GM13976 (cell line): Measurements from ENCODE around the gene GALK1.

Experiments used
- DNase-seq: peaks from one replicate; pipeline ENCODE4 v3.0.0; 2012; ENCODE audit warnings: low spot score
- in situ Hi-C: fragments of 300-500 bp; cut with MboI; formaldehyde crosslinking; loops from one replicate; pipeline ENCODE4 v1.12.0; 2022; ENCODE audit warnings: low sequenced_read_pairs, mixed read lengths, inconsistent platforms; ENCODE audit not compliant: unreplicated experiment
- TF ChIP-seq, protein P1 (sequence below): IDR thresholded peaks from 2 replicates; pipeline ENCODE4 v1.5.1; 2012; ENCODE audit warnings: borderline replicate concordance, mild to moderate bottlenecking; ENCODE audit not compliant: insufficient read depth; ENCODE audit errors: extremely low read depth, missing control alignments, control extremely low read depth

GALK1 gene

DNA sequence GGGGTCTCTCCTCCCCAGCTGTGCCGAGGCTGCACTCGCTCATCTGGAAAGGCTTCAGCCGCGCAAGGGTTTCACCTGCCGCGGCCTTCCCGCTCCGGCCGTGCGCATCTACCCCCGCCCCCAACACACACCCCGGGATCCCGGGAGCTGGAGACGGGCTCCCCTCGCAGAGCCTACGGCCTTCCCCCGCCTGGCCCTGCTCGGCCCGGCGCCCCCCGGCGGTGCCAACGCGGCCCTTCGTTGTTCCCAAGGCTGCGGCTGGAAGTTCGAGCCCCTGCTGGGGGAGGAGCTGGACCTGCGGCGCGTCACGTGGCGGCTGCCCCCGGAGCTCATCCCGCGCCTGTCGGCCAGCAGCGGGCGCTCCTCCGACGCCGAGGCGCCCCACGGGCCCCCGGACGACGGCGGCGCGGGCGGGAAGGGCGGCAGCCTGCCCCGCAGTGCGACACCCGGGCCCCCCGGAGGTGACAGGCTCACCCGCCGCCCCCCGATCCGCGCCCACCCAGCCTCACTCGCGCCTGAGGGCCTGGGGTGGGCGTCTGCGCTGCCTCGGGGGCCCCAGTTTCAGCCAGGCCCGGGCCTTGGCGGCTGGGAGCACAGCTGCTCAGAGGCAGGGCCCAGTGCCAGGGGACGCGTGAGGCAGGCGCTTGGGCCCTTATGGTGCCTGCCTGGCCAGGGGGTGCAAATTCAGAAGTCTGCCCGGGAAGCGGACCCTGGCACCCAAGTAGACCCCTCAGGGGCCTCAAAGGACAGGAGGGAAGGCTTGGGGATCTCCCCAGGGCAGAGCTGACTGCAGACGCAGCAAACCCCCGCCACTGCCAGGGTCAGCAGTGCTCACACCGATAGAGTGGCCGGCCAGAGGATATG is 11.2 kb downstream of the GALK1 start:
- DNase-seq: peak; percentile 94
- in situ Hi-C loops: no loop called here
- TF ChIP-seq, protein P1, sequence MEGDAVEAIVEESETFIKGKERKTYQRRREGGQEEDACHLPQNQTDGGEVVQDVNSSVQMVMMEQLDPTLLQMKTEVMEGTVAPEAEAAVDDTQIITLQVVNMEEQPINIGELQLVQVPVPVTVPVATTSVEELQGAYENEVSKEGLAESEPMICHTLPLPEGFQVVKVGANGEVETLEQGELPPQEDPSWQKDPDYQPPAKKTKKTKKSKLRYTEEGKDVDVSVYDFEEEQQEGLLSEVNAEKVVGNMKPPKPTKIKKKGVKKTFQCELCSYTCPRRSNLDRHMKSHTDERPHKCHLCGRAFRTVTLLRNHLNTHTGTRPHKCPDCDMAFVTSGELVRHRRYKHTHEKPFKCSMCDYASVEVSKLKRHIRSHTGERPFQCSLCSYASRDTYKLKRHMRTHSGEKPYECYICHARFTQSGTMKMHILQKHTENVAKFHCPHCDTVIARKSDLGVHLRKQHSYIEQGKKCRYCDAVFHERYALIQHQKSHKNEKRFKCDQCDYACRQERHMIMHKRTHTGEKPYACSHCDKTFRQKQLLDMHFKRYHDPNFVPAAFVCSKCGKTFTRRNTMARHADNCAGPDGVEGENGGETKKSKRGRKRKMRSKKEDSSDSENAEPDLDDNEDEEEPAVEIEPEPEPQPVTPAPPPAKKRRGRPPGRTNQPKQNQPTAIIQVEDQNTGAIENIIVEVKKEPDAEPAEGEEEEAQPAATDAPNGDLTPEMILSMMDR: peak; percentile 96

GRCh38 chr17:75752802-75753513 is 12.0 kb downstream of the GALK1 start:
- TF ChIP-seq, protein P1: no peak
- DNase-seq: peak; percentile 77
- in situ Hi-C loops: no loop called here

DNA sequence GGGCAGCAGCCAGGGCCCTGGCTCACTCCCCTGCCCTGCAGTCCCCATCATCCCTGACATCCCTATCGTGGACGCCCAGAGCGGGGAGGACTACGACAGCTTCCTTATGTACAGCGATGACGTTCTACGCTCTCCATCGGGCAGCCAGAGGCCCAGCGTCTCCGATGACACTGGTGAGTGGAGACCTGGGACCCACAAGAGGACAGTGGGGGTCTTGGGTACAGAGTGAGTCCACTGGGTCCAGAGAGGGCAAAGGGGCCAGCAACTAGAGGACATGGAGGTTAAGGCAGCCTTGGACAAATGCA is 12.6 kb downstream of the GALK1 start:
- in situ Hi-C loops: no loop called here
- DNase-seq: no peak
- TF ChIP-seq, protein P1: no peak

DNA sequence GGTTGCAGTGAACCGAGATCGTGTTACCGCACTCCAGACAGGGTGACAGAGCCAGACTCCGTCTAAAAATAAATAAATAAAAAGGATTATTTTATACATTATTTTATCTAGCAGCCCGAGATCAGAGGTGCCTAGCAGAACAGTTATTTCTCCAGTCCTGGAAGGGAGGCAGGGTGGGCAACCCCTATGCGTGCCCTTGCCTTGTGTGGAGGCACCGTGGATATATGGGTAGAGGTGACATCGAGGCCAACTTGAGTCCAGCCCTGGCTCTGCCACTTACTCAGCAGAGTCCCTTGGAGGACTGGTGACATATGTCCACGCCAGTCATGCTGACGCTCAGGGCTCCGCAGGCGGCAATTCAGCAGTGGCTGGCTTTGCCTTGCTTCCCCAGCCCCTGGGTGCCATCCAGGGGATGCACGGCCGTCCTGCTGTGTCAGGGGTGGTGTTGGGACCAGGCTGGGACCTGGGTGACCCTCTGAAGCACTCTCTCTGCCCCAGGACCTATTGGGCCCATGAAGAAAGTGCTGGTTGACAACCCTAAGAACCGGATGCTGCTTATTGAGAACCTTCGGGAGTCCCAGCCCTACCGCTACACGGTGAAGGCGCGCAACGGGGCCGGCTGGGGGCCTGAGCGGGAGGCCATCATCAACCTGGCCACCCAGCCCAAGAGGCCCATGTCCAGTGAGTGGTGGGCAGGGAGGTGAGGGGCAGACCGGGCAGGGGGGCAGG is 13.2 kb downstream of the GALK1 start:
- TF ChIP-seq, protein P1: no peak
- in situ Hi-C loops: no loop called here

DNA sequence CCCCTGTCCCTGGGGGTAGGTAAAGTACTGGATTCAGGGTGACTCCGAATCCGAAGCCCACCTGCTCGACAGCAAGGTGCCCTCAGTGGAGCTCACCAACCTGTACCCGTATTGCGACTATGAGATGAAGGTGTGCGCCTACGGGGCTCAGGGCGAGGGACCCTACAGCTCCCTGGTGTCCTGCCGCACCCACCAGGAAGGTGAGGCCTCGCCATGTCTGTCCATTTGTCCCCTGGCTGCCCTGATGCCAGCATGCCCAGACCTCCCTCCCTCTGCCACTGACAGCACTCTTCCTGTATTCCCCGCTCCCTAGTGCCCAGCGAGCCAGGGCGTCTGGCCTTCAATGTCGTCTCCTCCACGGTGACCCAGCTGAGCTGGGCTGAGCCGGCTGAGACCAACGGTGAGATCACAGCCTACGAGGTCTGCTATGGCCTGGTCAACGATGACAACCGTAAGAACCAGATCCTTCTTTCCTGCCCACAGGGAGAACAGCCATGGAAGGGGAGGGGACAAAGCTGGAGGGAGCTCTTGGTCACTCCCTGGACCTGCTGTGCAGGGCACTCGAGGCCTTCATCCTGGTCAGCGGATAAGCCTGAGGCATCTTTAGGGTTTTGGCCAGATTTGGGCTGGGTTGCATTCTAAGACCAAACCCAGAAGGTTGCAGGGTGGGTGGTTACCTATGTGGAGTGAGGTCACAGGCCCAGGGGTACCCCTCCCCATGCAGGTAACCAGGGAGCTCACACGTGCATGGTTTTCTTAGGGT is 14.2 kb downstream of the GALK1 start:
- no peak for DNase-seq
- TF ChIP-seq, protein P1: no peak
- in situ Hi-C loops: no loop called here

More for the DNA sequence above, 13.2 kb downstream of the GALK1 start:
- no peak for DNase-seq
